H9 (cell line): ENCODE data around the gene IGLL1. TPM values are rescaled to one million over a fixed set of nuclear protein-coding genes. Genes with fewer than 3 reads are reported as not detected.
"Not testable (repeated sequence)": the region's sequence is repeated elsewhere in the genome, so short reads cannot be mapped to it uniquely, and the experiment has no call there.

Experiments
- DNase-seq: peaks from one replicate; pipeline ENCODE4 v3.0.0-alpha.2; 2017
- H2AFZ ChIP-seq: one replicate; pipeline ENCODE4 v1.6.1; 2013; ENCODE audit warnings: mild to moderate bottlenecking, low read length, control low read depth, moderate library complexity
- H2AK5ac ChIP-seq: 2 replicates; pipeline ENCODE4 v1.6.1; 2013; ENCODE audit warnings: low read length, control low read depth, mixed read lengths; ENCODE audit not compliant: insufficient read length
- H2BK120ac ChIP-seq: one replicate; pipeline ENCODE4 v1.6.1; 2013; ENCODE audit warnings: low read depth, mild to moderate bottlenecking, low read length, control low read depth, inconsistent platforms; ENCODE audit not compliant: poor library complexity, severe bottlenecking
- H2BK12ac ChIP-seq: 2 replicates; pipeline ENCODE4 v1.6.1; 2013; ENCODE audit warnings: low read length, control low read depth, mixed read lengths, low read depth; ENCODE audit not compliant: insufficient read length
- H2BK15ac ChIP-seq: 2 replicates; pipeline ENCODE4 v1.6.1; 2013; ENCODE audit warnings: low read depth, low read length, control low read depth
- H2BK20ac ChIP-seq: one replicate; pipeline ENCODE4 v1.6.1; 2013; ENCODE audit warnings: low read depth, mild to moderate bottlenecking, low read length, control low read depth, inconsistent platforms; ENCODE audit not compliant: poor library complexity, severe bottlenecking
- H2BK5ac ChIP-seq: 2 replicates; pipeline ENCODE4 v1.6.1; 2013; ENCODE audit warnings: low read length, control low read depth, mixed read lengths; ENCODE audit not compliant: insufficient read length
- H3K14ac ChIP-seq: 2 replicates; pipeline ENCODE4 v1.6.1; 2013; ENCODE audit warnings: low read length, control low read depth; ENCODE audit not compliant: insufficient read depth
- H3K18ac ChIP-seq: 2 replicates; pipeline ENCODE4 v1.6.1; 2013; ENCODE audit warnings: low read depth, mild to moderate bottlenecking, mixed read lengths, low read length, control low read depth; ENCODE audit not compliant: insufficient read length
- H3K23ac ChIP-seq: 2 replicates; pipeline ENCODE4 v1.6.1; 2013; ENCODE audit warnings: low read length, control low read depth, mixed read lengths, low read depth; ENCODE audit not compliant: insufficient read length
- H3K23me2 ChIP-seq: 2 replicates; pipeline ENCODE4 v1.6.1; 2013; ENCODE audit warnings: low read depth, mild to moderate bottlenecking, mixed read lengths, low read length, control low read depth; ENCODE audit not compliant: insufficient read length, poor library complexity, severe bottlenecking
- H3K27ac ChIP-seq: 2 replicates; pipeline ENCODE4 v1.5.1; 2013; ENCODE audit warnings: low read length, control low read depth, mixed read lengths, low read depth; ENCODE audit not compliant: insufficient read length
- H3K27me3 ChIP-seq: 2 replicates; pipeline ENCODE4 v1.6.1; 2013; ENCODE audit warnings: low read length, control low read depth, inconsistent platforms; ENCODE audit not compliant: insufficient read depth
- H3K4ac ChIP-seq: 2 replicates; pipeline ENCODE4 v1.6.1; 2013; ENCODE audit warnings: low read depth, mild to moderate bottlenecking, control low read depth, inconsistent platforms, low read length, moderate library complexity
- H3K4me1 ChIP-seq: 2 replicates; pipeline ENCODE4 v1.6.1; 2013; ENCODE audit warnings: low read length, control low read depth, inconsistent platforms; ENCODE audit not compliant: insufficient read depth
- H3K4me2 ChIP-seq: 2 replicates; pipeline ENCODE4 v1.6.1; 2013; ENCODE audit warnings: low read length, control low read depth, mixed read lengths; ENCODE audit not compliant: insufficient read length, insufficient read depth
- H3K56ac ChIP-seq: 2 replicates; pipeline ENCODE4 v1.6.1; 2013; ENCODE audit warnings: low read depth, mild to moderate bottlenecking, mixed read lengths, low read length, control low read depth; ENCODE audit not compliant: insufficient read length
- H3K79me1 ChIP-seq: 2 replicates; pipeline ENCODE4 v1.6.1; 2013; ENCODE audit warnings: low read depth, mild to moderate bottlenecking, moderate library complexity, low read length, control low read depth, inconsistent platforms; ENCODE audit not compliant: insufficient read depth, poor library complexity, severe bottlenecking
- H3K79me2 ChIP-seq: 2 replicates; pipeline ENCODE4 v1.6.1; 2013; ENCODE audit warnings: low read length, control low read depth, inconsistent platforms; ENCODE audit not compliant: insufficient read depth
- H3K9ac ChIP-seq: 2 replicates; pipeline ENCODE4 v1.6.1; 2013; ENCODE audit warnings: low read length, control low read depth, mixed read lengths; ENCODE audit not compliant: insufficient read length; ENCODE audit errors: extremely low read depth
- H3K9me3 ChIP-seq: one replicate; pipeline ENCODE4 v1.6.1; 2013; ENCODE audit warnings: low read depth, low read length, inconsistent platforms; ENCODE audit not compliant: control insufficient read depth
- H3T11ph ChIP-seq: one replicate; pipeline ENCODE4 v1.6.1; 2013; ENCODE audit warnings: mild to moderate bottlenecking, low read length, control low read depth, inconsistent platforms
- H4K20me1 ChIP-seq: one replicate; pipeline ENCODE4 v1.6.1; 2013; ENCODE audit not compliant: control insufficient read depth, insufficient read length, insufficient read depth
- H4K5ac ChIP-seq: 2 replicates; pipeline ENCODE4 v1.6.1; 2013; ENCODE audit warnings: low read depth, mild to moderate bottlenecking, mixed read lengths, low read length, control low read depth; ENCODE audit not compliant: insufficient read length
- H4K8ac ChIP-seq: replicated peaks from 2 replicates; pipeline ENCODE4 v1.6.1; 2013; ENCODE audit warnings: low read length, control low read depth, mixed read lengths, low read depth; ENCODE audit not compliant: insufficient read length
- H4K91ac ChIP-seq: 2 replicates; pipeline ENCODE4 v1.6.1; 2013; ENCODE audit warnings: low read depth, mild to moderate bottlenecking, moderate library complexity, mixed read lengths, low read length, control low read depth; ENCODE audit not compliant: insufficient read length
- H3K27ac Mint-ChIP-seq, 3 experiments: 2 replicates in 2 of 3; 3 replicates in 1 of 3; pipeline ENCODE4 v1.8.0; 2020 to 2021; ENCODE audit warnings: mixed read lengths in 3 of 3, mild to moderate bottlenecking in 1 of 3, moderate library complexity in 1 of 3
- H3K27me3 Mint-ChIP-seq: 2 replicates; pipeline ENCODE4 v1.8.0; 2021; ENCODE audit warnings: low read depth, mild to moderate bottlenecking, moderate library complexity, mixed read lengths
- H3K36me3 Mint-ChIP-seq, 3 experiments: 2 replicates in 2 of 3; 3 replicates in 1 of 3; pipeline ENCODE4 v1.8.0; 2020 to 2021; ENCODE audit warnings: low read depth in 3 of 3, mixed read lengths in 3 of 3; ENCODE audit not compliant: insufficient read depth in 1 of 3
- H3K4me1 Mint-ChIP-seq, 2 experiments: 2 replicates each; pipeline ENCODE4 v1.8.0; 2020; ENCODE audit warnings: mixed read lengths in 2 of 2
- H3K4me3 Mint-ChIP-seq, 2 experiments: 2 replicates in 1 of 2; 3 replicates in 1 of 2; pipeline ENCODE4 v1.8.0; 2020 to 2021; ENCODE audit warnings: mild to moderate bottlenecking in 2 of 2, mixed read lengths in 2 of 2, moderate library complexity in 1 of 2
- H3K9me3 Mint-ChIP-seq, 2 experiments: 2 replicates in 1 of 2; 3 replicates in 1 of 2; pipeline ENCODE4 v1.8.0; 2020; ENCODE audit warnings: mild to moderate bottlenecking in 2 of 2, mixed read lengths in 2 of 2, moderate library complexity in 1 of 2
- WGBS: extraction: QIAGEN DNeasy Blood & Tissue Kit; methylation state at CpG from one replicate; pipeline ENCODE4 v1.1.7; 2013; ENCODE audit warnings: missing lambda C conversion rate, low lambda C conversion rate, mixed read lengths; ENCODE audit not compliant: insufficient read length; ENCODE audit errors: extremely low coverage; 5-methylcytosine and 5-hydroxymethylcytosine counted together
- total RNA-seq: library from RNA; stranded (reverse); gene quantifications from 2 replicates; pipeline ENCODE4 v1.2.1, GENCODE V29; 2021

The IGLL1 gene
- total RNA-seq, 1 experiment from 2014 or later = not detected

GRCh38 chr22:23539839-23540198 lies 40.3 kb downstream of the IGLL1 start:
- not testable (repeated sequence) for H3K23me2 ChIP-seq, H3K27ac ChIP-seq, H4K91ac ChIP-seq, H3K4me2 ChIP-seq, H2BK5ac ChIP-seq, H2BK15ac ChIP-seq, H2BK12ac ChIP-seq, H3K4me3 Mint-ChIP-seq, H3T11ph ChIP-seq, H2BK20ac ChIP-seq, H3K79me1 ChIP-seq, H3K18ac ChIP-seq, H4K8ac ChIP-seq, H3K9me3 Mint-ChIP-seq, H3K9me3 ChIP-seq, H3K9ac ChIP-seq, H3K23ac ChIP-seq, H2BK120ac ChIP-seq, H4K5ac ChIP-seq, H3K56ac ChIP-seq, H3K79me2 ChIP-seq, DNase-seq, H2AFZ ChIP-seq, H3K14ac ChIP-seq, H3K4ac ChIP-seq, H3K36me3 Mint-ChIP-seq, H3K27me3 ChIP-seq, H2AK5ac ChIP-seq, H4K20me1 ChIP-seq
- Mint-ChIP-seq H3K4me1 (peaks cover 46% of the 10 kb centered on the region in 2 experiments), H3K27ac (peak overlapping the region in 1 of 3 experiments; percentile 53; a peak in 1 of 7 replicates), H3K27me3 (peaks cover 21% of the 10 kb centered on the region)
- peaks cover 21% of the 10 kb centered on the region; the same call in 1 of the 2 replicates for H3K4me1 ChIP-seq
- no CpG with 5 or more reads among the region's 7 CpGs for WGBS
